ENCODE results near the gene CTSK. TPM values are rescaled to one million over a fixed set of nuclear protein-coding genes. Genes with fewer than 3 reads are reported as not detected.

Gene CTSK
- total RNA-seq, 1 experiment from 2014 or later, result 12.3 TPM

DNA sequence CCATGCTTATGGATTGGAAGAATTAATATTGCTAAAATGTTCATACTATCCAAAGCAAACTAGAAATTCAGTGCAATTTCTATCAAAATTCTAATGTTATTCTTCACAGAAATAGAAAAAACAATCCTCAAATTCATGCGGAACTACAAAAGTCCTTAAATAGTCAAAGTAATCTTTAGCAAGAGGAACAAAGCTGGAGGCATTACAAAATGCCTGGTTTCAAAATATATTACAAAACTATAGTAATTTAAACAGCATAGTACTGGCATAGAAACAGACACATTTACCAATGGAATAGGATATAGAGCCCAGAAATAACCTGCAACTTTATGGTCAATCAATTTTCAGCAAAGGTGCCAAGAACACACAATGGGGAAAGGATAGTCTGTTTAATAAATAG is 46.3 kb downstream of the CTSK start:
- POLR2A ChIA-PET (ENCODE audit: low non-redundant PET), result no interaction called here
- Histone ChIP-seq H3K4me3 (ENCODE audit: low read depth, low read length, poor library complexity, severe bottlenecking) (no peak overlapping the region), H3K9me3 (ENCODE audit: low read depth, low read length, poor library complexity, severe bottlenecking) (no peaks in the 10 kb centered on the region), H3K27ac (ENCODE audit: low read depth, low read length, poor library complexity, severe bottlenecking) (no peak overlapping the region), H3K27me3 (replicated peaks; ENCODE audit: insufficient read depth, low read depth, low read length, poor library complexity) (no peaks in the 10 kb centered on the region), H3K36me3 (ENCODE audit: insufficient read depth, low read length, poor library complexity, severe bottlenecking) (no peaks in the 10 kb centered on the region), H3K4me1 (ENCODE audit: insufficient read depth, low read length, poor library complexity, severe bottlenecking) (peaks cover 4% of the 10 kb centered on the region)
- CTCF ChIA-PET, result no interaction called here
- no TSS peak for BruUV-seq (replicated peaks)
- intact Hi-C loops (cut with micrococcal nuclease; ENCODE audit: unreplicated experiment), result no loop called here
- TF ChIP-seq, protein P1, sequence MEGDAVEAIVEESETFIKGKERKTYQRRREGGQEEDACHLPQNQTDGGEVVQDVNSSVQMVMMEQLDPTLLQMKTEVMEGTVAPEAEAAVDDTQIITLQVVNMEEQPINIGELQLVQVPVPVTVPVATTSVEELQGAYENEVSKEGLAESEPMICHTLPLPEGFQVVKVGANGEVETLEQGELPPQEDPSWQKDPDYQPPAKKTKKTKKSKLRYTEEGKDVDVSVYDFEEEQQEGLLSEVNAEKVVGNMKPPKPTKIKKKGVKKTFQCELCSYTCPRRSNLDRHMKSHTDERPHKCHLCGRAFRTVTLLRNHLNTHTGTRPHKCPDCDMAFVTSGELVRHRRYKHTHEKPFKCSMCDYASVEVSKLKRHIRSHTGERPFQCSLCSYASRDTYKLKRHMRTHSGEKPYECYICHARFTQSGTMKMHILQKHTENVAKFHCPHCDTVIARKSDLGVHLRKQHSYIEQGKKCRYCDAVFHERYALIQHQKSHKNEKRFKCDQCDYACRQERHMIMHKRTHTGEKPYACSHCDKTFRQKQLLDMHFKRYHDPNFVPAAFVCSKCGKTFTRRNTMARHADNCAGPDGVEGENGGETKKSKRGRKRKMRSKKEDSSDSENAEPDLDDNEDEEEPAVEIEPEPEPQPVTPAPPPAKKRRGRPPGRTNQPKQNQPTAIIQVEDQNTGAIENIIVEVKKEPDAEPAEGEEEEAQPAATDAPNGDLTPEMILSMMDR (conservative IDR thresholded peaks at IDR 0.05; ENCODE audit: low read depth, low read length), result no peak
- TF ChIP-seq EZH2 (IDR thresholded peaks at IDR 0.05; ENCODE audit: borderline replicate concordance, low read depth, low read length, poor library complexity, severe bottlenecking), result no peak
- DNase-seq (ENCODE audit: low spot score), result no peak

DNA sequence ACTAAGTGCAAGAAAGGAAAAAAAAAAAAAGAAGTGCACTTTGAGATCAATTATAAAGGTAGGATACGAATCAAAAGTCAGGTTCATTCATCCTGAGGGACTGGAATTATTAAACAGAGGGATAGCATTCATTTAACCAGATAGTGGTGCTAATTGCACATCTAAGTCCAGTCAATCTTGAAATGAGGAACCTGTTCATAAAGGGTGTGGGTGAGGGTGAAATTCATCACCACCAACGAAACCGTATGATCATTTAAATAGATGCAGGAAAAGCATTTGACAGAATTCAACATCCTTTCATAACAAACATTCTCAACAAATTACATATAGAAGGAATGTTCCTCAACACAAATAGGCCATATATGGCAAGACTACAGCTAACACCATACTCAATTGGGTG is 48.0 kb downstream of the CTSK start:
- Histone ChIP-seq H3K36me3 (ENCODE audit: insufficient read depth, low read length, poor library complexity, severe bottlenecking) (no peaks in the 10 kb centered on the region), H3K27me3 (replicated peaks; ENCODE audit: insufficient read depth, low read depth, low read length, poor library complexity) (no peaks in the 10 kb centered on the region), H3K4me1 (ENCODE audit: insufficient read depth, low read length, poor library complexity, severe bottlenecking) (peaks cover 2% of the 10 kb centered on the region), H3K9me3 (ENCODE audit: low read depth, low read length, poor library complexity, severe bottlenecking) (no peaks in the 10 kb centered on the region), H3K27ac (ENCODE audit: low read depth, low read length, poor library complexity, severe bottlenecking) (no peak overlapping the region), H3K4me3 (ENCODE audit: low read depth, low read length, poor library complexity, severe bottlenecking) (no peak overlapping the region)
- TF ChIP-seq EZH2 (IDR thresholded peaks at IDR 0.05; ENCODE audit: borderline replicate concordance, low read depth, low read length, poor library complexity, severe bottlenecking), result no peak
- TF ChIP-seq, protein P1 (conservative IDR thresholded peaks at IDR 0.05; ENCODE audit: low read depth, low read length), result no peak
- BruUV-seq (replicated peaks), result no TSS peak
- ChIA-PET POLR2A (ENCODE audit: low non-redundant PET) (no interaction called here), CTCF (no interaction called here)
- DNase-seq (ENCODE audit: low spot score), result no peak
- intact Hi-C loops (cut with micrococcal nuclease; ENCODE audit: unreplicated experiment), result no loop called here

DNA sequence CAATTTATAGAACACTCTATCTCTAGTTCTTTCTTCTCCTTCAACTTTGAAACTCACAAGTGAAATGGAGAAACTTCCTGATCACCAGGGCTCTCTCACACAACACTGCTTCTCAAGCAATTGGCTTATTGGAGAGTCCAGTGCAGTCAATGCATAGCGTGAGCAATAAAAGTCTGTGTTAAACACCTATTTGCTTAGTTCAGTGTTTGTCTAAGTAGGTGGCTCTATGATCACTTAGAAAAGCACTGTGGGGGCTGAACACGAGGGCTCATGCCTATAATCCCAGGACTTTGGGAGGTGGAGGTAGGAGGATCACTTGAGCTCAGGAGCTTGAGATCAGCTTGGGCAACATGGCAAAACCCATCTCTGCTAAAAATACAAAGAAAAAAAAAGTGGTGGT is 54.6 kb downstream of the CTSK start:
- no peak overlapping the region for H3K27ac ChIP-seq (ENCODE audit: low read depth, low read length, poor library complexity, severe bottlenecking)
- ChIA-PET POLR2A (ENCODE audit: low non-redundant PET) (no interaction called here), CTCF (no interaction called here)
- H3K4me1 ChIP-seq (ENCODE audit: insufficient read depth, low read length, poor library complexity, severe bottlenecking), result peaks cover 5% of the 10 kb centered on the region
- no peak for DNase-seq (ENCODE audit: low spot score)
- H3K27me3 ChIP-seq (replicated peaks; ENCODE audit: insufficient read depth, low read depth, low read length, poor library complexity), result no peaks in the 10 kb centered on the region
- BruUV-seq (replicated peaks), result no TSS peak
- no peaks in the 10 kb centered on the region for H3K9me3 ChIP-seq (ENCODE audit: low read depth, low read length, poor library complexity, severe bottlenecking)
- H3K4me3 ChIP-seq (ENCODE audit: low read depth, low read length, poor library complexity, severe bottlenecking), result no peak overlapping the region
- TF ChIP-seq EZH2 (IDR thresholded peaks at IDR 0.05; ENCODE audit: borderline replicate concordance, low read depth, low read length, poor library complexity, severe bottlenecking), result no peak
- TF ChIP-seq, protein P1 (conservative IDR thresholded peaks at IDR 0.05; ENCODE audit: low read depth, low read length), result no peak
- H3K36me3 ChIP-seq (ENCODE audit: insufficient read depth, low read length, poor library complexity, severe bottlenecking), result no peaks in the 10 kb centered on the region
- intact Hi-C loops (cut with micrococcal nuclease; ENCODE audit: unreplicated experiment), result no loop called here
